AG08396 (cell line): Measurements from ENCODE around the gene NOCT.
"Not testable (repeated sequence)": the region's sequence is repeated elsewhere in the genome, so short reads cannot be mapped to it uniquely, and the experiment has no call there.

Source experiments
- DNase-seq: peaks from one replicate; pipeline ENCODE4 v3.0.0; 2012; ENCODE audit warnings: low spot score, mixed read lengths

The NOCT gene

GRCh38 chr4:139048026-139048425 is 32.4 kb downstream of the NOCT start:
- DNase-seq: no peak

DNA sequence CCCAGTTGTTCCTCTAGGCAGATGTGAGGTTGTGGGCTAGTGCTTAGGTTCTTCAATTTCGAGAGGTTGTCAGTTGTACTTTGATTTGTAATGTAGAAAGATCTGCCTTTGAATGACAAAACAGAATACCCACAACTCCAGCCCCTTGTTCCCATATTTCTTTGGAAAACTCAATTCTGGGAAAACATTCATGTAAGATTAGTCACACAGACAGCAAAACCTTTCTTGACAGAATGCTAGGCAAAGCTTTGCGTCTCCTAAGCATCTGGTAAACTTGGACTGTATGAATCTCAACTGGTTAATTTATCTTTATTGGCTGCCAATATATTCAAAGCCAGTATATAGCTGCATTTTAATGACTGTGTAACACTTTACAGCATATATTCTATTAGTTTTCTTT is 34.9 kb downstream of the NOCT start:
- no peak for DNase-seq

DNA sequence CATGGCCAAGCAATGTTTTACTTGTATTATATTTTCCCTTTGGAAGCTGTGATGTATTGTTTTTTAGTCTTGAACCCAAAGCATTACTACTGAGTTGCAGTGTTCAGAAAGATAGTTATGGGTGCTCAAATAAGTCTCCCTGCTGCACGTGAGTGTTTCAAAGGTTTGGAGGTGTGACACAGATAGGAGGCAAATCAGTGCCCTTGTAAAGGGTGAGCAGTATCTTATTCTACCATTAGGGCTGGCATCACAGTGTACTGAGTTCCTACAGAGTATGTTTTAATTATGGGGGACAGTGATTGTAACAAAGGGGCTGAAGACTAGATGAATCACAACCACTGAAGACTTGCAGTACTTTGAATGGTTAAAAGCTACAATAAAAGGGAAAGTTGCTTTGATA is 38.3 kb downstream of the NOCT start:
- no peak for DNase-seq

DNA sequence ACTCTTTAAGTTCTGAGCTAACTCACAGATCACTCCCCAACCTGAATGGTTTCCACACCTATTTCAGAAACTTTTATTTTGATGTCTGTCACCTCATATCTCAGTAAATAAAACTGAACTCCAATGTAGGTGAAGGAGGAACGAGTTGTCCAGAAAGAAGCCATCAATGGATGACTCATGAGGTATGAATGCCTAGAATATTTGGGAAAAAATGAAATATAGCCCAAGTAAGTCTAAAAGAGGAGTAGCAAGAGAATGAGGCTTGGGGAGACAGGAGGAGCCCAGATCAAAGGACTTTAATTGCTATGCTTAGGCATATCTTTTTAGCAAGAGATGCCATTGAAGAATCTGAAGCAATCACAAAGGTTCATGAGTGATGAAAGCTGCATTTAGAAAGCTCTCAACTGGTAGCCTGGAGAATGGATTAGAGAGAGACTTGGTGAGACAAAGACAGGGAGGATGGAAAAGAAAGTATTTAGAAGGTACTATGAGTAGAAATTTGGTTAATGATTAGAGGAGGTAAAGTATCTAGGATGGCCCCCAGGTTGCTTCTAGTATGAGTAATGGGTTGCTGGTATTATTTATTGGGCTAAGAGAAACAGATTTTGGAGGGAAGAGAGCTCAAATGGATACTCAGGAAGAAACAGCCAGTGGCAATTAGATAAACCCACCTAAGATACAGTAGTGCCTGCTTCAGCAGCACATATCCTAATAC is 39.4 kb downstream of the NOCT start:
- DNase-seq: peak; percentile 14

DNA sequence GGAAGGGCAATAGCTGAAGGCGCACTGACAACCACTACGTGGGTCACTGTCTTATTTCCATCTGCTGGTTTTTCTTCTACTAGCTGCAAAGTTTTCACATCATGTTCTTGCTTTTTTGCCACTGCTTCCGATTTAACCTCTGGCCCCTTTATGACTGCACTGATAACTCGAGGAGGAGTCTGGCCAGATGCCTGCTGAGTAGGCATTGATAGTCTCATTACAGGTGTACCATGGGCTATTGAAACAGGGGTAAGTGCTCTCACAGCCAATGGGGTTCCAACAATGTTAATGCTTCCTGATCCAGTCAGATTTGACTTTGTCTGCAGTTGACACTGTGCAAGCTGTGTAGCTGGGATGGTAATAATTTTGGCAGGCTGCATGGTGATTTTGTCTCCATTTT is 43.4 kb downstream of the NOCT start:
- DNase-seq: not testable (repeated sequence)

DNA sequence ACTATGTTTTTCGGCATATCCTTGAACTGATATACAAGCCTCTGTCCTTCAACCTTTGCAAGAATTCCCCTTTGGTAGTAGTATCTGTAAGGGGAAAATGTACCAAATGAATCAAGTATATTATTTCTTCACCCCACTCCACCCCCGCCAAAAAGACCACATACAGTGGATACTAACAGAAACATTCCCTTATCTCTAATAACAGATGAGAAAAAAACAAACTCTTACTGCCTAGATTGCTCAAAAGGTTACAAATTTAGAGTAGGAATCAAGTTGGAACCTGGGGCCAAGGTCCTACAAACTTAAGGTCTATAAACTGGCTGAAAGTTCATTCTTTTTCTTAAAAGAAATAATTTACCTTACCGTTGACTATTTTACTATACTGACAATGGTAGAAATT is 45.0 kb downstream of the NOCT start:
- no peak for DNase-seq

DNA sequence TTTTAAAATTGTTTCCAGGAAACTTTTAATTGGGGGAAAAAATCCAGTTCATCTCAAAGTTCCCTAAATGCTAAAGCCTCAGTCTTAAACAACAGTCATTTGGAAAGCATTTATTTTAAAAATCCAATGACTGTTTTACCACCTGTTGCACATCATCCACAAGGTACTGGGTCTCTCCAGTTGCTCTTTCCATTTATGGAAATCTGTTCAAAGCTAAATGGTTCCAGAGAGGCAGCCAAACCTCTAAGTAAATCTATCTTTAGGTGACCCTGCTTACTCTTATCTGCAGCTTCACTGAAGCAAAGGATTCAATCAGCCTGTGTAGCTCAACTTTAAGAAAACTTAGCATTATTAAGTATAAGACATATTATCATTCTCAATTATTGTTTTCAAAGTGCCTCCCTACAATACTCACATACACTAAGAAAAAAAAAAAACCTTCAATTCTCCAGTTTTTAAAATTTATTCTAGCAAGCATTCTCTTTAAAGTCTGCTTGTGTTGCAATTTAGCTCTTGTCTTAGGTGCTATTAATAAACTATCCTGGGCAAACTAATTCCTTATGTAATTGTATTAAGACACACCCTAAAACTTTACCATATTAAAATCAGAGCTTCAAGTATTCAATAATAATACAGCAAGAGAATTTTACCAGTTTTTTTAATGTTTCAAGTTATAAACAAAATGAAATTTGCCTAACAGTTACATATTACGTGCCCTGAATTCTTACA is 60.6 kb downstream of the NOCT start:
- DNase-seq: no peak

DNA sequence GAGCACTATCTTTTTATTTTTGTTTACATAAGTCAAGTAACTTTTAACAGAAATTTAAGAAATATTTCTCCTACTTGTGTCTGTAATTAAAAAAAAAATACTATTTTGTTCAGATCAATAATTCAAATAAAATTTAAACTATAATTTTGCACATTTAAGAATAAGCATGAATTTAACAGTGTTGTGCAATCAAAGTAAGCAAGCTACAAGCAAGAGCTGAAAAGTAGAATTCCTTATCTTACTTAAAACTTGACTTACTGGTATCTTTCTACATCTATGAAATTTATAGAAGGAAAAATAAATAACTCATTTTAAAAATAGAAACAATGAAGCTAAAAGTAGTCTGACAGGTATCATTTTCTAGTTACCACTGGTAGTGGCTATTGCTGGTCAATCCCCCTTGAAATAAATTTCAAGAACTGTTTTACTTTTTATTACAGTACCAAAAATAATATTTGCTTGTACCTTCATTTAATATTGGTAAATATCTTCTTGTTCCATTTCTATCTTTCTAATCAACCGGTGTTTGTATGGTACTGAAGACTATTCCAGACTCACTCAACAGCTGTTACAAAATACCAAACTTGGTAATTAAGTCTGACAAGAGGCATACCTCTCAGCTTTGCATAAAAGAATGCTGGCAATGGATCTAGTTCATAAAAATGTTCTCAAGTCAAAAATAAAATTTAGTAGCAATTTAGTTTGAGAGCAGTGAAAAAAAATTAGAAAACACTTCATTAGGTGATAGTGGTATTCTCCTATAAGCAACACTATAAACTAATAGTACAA is 62.2 kb downstream of the NOCT start:
- DNase-seq: no peak

DNA sequence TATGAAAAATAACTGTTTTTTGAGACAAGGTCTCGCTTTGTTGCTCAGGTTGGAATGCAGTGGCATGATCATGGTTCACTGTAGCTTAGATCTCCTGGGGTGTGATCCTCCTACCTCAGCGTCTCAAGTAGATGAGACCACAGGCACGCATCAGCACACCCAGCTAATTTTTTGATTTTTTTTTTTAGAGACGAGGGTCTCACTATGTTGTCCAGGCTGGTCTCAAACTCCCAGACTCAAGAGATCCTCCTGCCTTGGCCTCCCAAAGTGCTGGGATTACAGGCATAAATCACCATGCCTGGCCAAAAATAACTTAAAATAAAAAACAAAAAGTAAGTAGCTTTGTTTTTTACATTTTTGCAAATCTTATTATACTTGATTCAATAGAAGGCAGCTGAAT is 63.3 kb downstream of the NOCT start:
- DNase-seq: no peak

- peak; percentile 93 for DNase-seq
Observed at GRCh38 chr4:139082750-139083606, 67.4 kb downstream of the NOCT start.

GRCh38 chr4:139083607-139083955 is 68.0 kb downstream of the NOCT start:
- DNase-seq: peak; percentile 78

DNA sequence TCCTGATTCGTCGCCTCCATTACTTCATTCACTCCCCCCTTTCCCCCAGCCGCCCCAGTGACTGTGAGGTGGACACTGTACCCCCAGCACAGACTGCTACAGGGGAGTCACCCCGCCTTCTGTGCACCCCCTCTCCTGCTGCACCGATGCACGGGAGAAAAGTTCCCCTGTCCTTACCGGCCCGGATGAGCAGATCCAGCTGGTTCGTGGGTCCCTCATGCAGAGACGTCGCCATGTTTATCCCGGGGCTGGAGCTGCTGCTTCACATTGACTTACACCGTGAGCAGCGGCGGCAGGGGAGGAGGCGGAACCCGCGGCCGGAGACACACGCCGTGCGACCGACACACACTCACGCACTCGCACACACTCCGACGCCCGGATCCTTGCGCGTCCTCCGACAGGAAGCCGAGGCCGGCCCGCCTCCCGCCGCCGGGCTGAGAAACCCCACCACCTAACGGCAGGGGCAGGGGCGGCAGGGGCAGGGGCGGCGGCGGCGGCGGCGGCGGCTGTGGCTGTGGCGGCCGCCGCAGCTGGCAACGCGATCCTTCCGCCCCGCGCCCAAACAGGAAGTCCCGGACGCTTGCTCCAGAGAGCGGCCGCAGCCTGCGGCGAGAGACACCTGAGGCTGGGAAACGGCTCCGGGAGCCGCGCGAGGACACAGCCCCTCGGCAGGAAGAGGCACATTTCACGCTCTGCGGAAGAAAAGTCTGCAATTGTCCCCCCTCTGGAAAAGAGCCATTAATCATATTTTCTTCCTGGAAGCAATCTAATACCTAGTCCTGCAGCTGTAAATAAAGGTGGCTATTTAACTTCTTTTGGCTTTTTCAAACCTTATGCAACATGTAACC is 68.6 kb downstream of the NOCT start:
- peak; percentile 87 for DNase-seq

DNA sequence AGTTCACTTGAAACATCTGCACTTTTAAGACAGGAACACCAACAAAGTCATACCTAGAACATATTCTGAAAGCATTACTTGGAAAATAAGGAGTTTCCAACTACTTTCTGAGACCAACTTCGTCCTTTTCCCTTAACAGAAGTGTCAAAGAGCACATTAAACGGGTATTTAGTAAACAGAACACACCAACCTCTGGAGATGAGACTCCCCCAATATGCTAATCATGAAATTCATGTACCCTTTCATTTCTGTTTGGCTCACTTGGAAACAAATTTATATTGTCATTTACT is 69.2 kb downstream of the NOCT start:
- no peak for DNase-seq

DNA sequence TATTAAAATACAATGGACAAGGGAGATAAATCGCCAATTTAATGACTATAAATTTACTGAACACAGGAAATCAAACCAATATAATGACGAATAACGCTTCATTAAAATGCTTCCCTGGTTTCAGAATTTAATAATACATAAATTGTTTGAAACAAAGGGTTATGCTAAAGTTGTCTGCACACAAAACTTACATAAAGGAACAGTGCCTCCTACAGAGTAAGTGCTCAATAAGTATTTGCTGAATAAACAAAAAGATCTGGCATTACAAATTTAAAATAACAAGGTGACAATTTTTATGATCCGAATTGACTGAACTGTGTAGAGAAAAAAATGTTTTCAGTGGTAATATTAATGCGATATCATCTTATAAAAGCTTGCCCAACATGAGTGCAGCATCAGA is 69.6 kb downstream of the NOCT start:
- peak; percentile 13 for DNase-seq

GRCh38 chr4:139092271-139092670 is 76.7 kb downstream of the NOCT start:
- no peak for DNase-seq
